Panc1 (cell line): ENCODE results near the gene KIF21A.

ENCODE experiments used
- POLR2AphosphoS5 ChIP-seq: IDR thresholded peaks from 2 replicates; pipeline ENCODE4 v1.6.1; 2012; ENCODE audit warnings: mild to moderate bottlenecking, low read depth, low read length, moderate library complexity
- REST ChIP-seq, 2 experiments: IDR thresholded peaks; 2 replicates each; pipeline ENCODE4 v1.6.1; 2011 to 2012; ENCODE audit warnings: low read depth in 2 of 2, control low read depth in 1 of 2, low read length in 1 of 2, mild to moderate bottlenecking in 1 of 2, moderate library complexity in 1 of 2; ENCODE audit not compliant: insufficient read depth in 1 of 2
- TF ChIP-seq, protein P1 (sequence below): fragments of 450-650 bp; IDR thresholded peaks from 2 replicates; pipeline ENCODE4 v1.5.1; 2017; ENCODE audit warnings: mild to moderate bottlenecking

- TF ChIP-seq, protein P1, sequence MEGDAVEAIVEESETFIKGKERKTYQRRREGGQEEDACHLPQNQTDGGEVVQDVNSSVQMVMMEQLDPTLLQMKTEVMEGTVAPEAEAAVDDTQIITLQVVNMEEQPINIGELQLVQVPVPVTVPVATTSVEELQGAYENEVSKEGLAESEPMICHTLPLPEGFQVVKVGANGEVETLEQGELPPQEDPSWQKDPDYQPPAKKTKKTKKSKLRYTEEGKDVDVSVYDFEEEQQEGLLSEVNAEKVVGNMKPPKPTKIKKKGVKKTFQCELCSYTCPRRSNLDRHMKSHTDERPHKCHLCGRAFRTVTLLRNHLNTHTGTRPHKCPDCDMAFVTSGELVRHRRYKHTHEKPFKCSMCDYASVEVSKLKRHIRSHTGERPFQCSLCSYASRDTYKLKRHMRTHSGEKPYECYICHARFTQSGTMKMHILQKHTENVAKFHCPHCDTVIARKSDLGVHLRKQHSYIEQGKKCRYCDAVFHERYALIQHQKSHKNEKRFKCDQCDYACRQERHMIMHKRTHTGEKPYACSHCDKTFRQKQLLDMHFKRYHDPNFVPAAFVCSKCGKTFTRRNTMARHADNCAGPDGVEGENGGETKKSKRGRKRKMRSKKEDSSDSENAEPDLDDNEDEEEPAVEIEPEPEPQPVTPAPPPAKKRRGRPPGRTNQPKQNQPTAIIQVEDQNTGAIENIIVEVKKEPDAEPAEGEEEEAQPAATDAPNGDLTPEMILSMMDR: no peak
- TF ChIP-seq REST (IDR thresholded peaks at IDR 0.05; ENCODE audit: insufficient read depth in 1 of 2, low read depth in 2 of 2, low read length in 1 of 2) (no peak), POLR2AphosphoS5 (no peak)
Observed at GRCh38 chr12:39368891-39369290, 74.0 kb downstream of the KIF21A start.
